ENCODE results near the gene ARSI. TPM values are rescaled to one million over a fixed set of nuclear protein-coding genes. Genes with fewer than 3 reads are reported as not detected.
"Not testable (repeated sequence)": the region's sequence is repeated elsewhere in the genome, so short reads cannot be mapped to it uniquely, and the experiment has no call there.

The ARSI gene
- total RNA-seq, 2 donors from 2014 or later, result not detected

GRCh38 chr5:150248946-150249345, 53.8 kb downstream of the ARSI start:
- Mint-ChIP-seq H3K36me3 (ENCODE audit: low read depth) (no peaks in the 10 kb centered on the region), H3K9me3 (no peaks in the 10 kb centered on the region), H3K27ac (no peak overlapping the region), H3K4me1 (no peaks in the 10 kb centered on the region), H3K4me3 (no peak overlapping the region), H3K27me3 (peaks cover 5% of the 10 kb centered on the region)
- no peak for ATAC-seq (replicated peaks)

- H3K36me3 Mint-ChIP-seq (ENCODE audit: low read depth); H3K27ac Mint-ChIP-seq; H3K4me1 Mint-ChIP-seq; H3K4me3 Mint-ChIP-seq; H3K9me3 Mint-ChIP-seq; H3K27me3 Mint-ChIP-seq; ATAC-seq (replicated peaks): not testable (repeated sequence)
Measured at GRCh38 chr5:150248493-150248892, 54.2 kb downstream of the ARSI start.

GRCh38 chr5:150247726-150248125, 55.0 kb downstream of the ARSI start:
- H3K4me3 Mint-ChIP-seq, result no peak overlapping the region
- H3K9me3 Mint-ChIP-seq, result no peaks in the 10 kb centered on the region
- H3K36me3 Mint-ChIP-seq (ENCODE audit: low read depth), result no peaks in the 10 kb centered on the region
- ATAC-seq (replicated peaks), result no peak
- no peak overlapping the region for H3K27ac Mint-ChIP-seq
- H3K27me3 Mint-ChIP-seq, result peaks cover 5% of the 10 kb centered on the region
- no peaks in the 10 kb centered on the region for H3K4me1 Mint-ChIP-seq

GRCh38 chr5:150246835-150247234, 55.9 kb downstream of the ARSI start:
- no peaks in the 10 kb centered on the region for H3K9me3 Mint-ChIP-seq
- peaks cover 5% of the 10 kb centered on the region for H3K27me3 Mint-ChIP-seq
- ATAC-seq (replicated peaks), result no peak
- H3K4me1 Mint-ChIP-seq, result no peaks in the 10 kb centered on the region
- no peak overlapping the region for H3K4me3 Mint-ChIP-seq
- H3K27ac Mint-ChIP-seq, result no peak overlapping the region
- H3K36me3 Mint-ChIP-seq (ENCODE audit: low read depth), result no peaks in the 10 kb centered on the region

DNA sequence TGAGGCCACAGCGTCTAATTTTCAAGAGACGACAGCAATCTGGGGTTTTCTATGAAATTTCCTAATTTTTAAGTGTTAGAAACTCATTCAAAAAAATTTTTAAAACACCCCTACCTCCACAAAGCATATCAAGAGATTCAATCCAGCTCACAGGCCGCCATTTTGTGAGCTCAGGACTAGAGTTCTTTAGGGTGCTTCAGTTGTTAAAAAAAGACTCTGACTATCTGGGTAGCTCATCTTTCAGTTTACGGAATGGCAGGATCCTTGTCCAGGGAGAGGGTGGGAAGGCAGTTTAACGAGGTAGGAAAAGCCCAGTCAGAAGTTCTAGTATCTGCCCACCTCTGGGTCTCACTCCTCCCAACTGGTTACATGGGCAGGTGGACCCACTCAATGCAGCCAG, 56.3 kb downstream of the ARSI start:
- no peak for ATAC-seq (replicated peaks)
- peaks cover 5% of the 10 kb centered on the region for H3K27me3 Mint-ChIP-seq
- no peak overlapping the region for H3K4me3 Mint-ChIP-seq
- no peaks in the 10 kb centered on the region for H3K9me3 Mint-ChIP-seq
- H3K36me3 Mint-ChIP-seq (ENCODE audit: low read depth), result no peaks in the 10 kb centered on the region
- no peak overlapping the region for H3K27ac Mint-ChIP-seq
- H3K4me1 Mint-ChIP-seq, result no peaks in the 10 kb centered on the region

Other genes starting within 250 kb of the ARSI start
- 1 to 10 TPM in 1 of 2 donors, under 1 TPM in 1; 0.87 to 2.8 TPM for gene CSF1R, start 216.4 kb downstream of the ARSI start, total RNA-seq
- gene PDGFRB, start 147.1 kb downstream of the ARSI start, total RNA-seq, result under 1 TPM; 0.26 to 0.76 TPM
- gene CDX1, start 136.1 kb downstream of the ARSI start, total RNA-seq, result not detected
- not detected for gene SLC6A7, start 112.8 kb downstream of the ARSI start, total RNA-seq
- gene CAMK2A, start 13.1 kb downstream of the ARSI start, total RNA-seq, result not detected
- gene TCOF1, start 54.8 kb upstream of the ARSI start, total RNA-seq, result 100 to 1,000 TPM in 1 of 2 donors, 10 to 100 TPM in 1; 55.3 to 117 TPM
- gene CD74, start 110.0 kb upstream of the ARSI start, total RNA-seq, result 100 to 1,000 TPM; 265 to 629 TPM
- 1,000 to 10,000 TPM; 2,772 to 2,939 TPM for gene RPS14, start 146.8 kb upstream of the ARSI start, total RNA-seq
- gene NDST1, start 205.2 kb upstream of the ARSI start, total RNA-seq, result 1 to 10 TPM in 1 of 2 donors, under 1 TPM in 1; 0.48 to 1.8 TPM